Measurements from ENCODE around the gene CSAD.
"Not testable (repeated sequence)": the region's sequence is repeated elsewhere in the genome, so short reads cannot be mapped to it uniquely, and the experiment has no call there.

- not testable (repeated sequence) for TF ChIP-seq FOXP2 (optimal IDR thresholded peaks at IDR 0.05; ENCODE audit: control extremely low read depth, extremely low read length, insufficient read depth); EZH2 (IDR thresholded peaks at IDR 0.05); POLR2AphosphoS5 (IDR thresholded peaks at IDR 0.05; ENCODE audit: borderline replicate concordance, low read depth, low read length)
These were observed 3.3 kb downstream of the CSAD start for GRCh38 chr12:53177447-53177846.

All from SK-N-MC (cell line).